Measurements from ENCODE around the gene C19orf44.

The C19orf44 gene

DNA sequence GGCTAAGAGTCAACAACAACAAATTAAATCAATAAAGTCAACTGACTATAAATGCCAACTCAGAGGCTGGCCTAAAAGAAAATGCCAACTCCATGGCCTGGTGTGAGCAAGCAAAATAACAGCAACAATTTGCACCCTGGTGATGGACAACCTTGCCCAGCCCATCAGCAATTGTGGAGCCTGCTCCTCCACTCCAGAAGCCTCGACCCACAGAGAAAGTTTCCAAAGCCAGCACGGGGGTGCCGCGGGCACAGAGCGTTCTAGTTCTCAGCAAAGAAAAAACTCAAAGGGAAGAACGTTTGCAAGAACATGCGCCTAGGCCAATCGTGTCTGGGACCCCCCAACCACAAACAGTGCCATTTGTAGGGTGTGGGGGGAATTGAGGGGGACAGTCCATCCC lies 35.7 kb upstream of the C19orf44 start:
- H3K9me2 ChIP-seq (replicated peaks; ENCODE audit: control insufficient read depth, low read length): no peaks in the 10 kb centered on the region
- peaks cover 74% of the 10 kb centered on the region for H3K4me1 ChIP-seq (ENCODE audit: control insufficient read depth, low read length)
- H3K4me3 ChIP-seq (ENCODE audit: low read length): no peak overlapping the region
- no peak overlapping the region for H3K4me2 ChIP-seq (ENCODE audit: low read length)
- peaks cover 15% of the 10 kb centered on the region for H3K36me3 ChIP-seq (ENCODE audit: control insufficient read depth, low read length)
- H4K20me1 ChIP-seq (ENCODE audit: control insufficient read depth, insufficient read depth, low read depth, low read length): peaks cover 29% of the 10 kb centered on the region; the same call in 1 of the 2 replicates
- no peak overlapping the region for H3K27ac ChIP-seq (ENCODE audit: low read depth, low read length)
- H3F3A ChIP-seq (ENCODE audit: control insufficient read depth, insufficient read depth): no peaks in the 10 kb centered on the region
- H3K79me2 ChIP-seq (ENCODE audit: control insufficient read depth, low read length): peaks cover 99% of the 10 kb centered on the region
- no peaks in the 10 kb centered on the region for H3K9me3 ChIP-seq (ENCODE audit: control insufficient read depth, insufficient read depth, low read length)
- H3K27me3 ChIP-seq (ENCODE audit: control insufficient read depth, low read length): no peaks in the 10 kb centered on the region
- no peak for TF ChIP-seq EZH2phosphoT487 (IDR thresholded peaks at IDR 0.05; ENCODE audit: borderline replicate concordance, low read length)
- no peak for TF ChIP-seq CTCF (IDR thresholded peaks at IDR 0.05; ENCODE audit: low read depth, low read length, poor library complexity, severe bottlenecking)

DNA sequence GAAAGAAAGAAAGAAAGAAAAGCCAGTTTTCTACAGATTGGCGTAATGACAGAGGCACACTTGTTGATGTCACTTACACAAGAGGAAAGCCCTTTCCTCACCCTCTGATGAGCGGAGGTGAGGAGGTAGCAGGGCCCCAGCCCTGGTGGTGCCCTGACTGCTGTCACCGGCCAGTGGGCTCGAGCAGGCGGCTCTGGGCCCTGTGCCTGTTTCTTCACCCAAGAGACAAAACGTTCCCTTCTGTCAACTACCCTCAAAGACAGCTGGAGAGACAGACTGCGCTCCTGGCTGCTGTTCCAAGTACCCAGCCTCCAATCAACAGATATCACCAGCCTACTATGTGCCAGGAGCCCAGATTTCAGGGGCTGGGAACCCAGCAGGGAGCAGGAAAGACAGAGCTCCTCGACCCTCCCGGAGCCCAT lies 34.6 kb upstream of the C19orf44 start:
- Histone ChIP-seq H3K4me2 (ENCODE audit: low read length) (no peak overlapping the region), H4K20me1 (ENCODE audit: control insufficient read depth, insufficient read depth, low read depth, low read length) (peaks cover 28% of the 10 kb centered on the region; the same call in 1 of the 2 replicates)

DNA sequence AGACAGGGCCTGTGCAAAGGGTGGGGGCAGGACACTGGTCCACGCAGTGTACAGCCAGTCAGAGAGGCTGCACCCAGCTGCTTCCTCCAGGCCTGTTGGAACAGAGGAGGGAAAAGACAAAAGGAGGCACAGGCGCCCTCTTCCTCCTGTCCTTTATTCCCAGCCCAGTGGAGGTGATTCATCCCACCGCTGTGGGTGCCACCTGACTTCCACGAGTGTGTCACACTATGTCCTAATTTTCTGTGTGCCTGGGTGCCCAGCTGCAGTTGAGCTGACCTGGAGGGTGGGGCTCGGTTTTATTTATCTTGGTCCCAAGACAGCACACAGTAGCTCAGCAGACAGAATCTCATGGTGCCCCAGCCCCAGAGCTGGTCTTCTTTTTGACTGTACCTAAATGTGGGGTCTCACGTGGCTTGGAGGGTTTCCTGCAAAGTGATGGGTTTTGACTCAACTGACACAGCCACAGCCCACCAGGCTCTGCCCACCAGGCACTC lies 33.4 kb upstream of the C19orf44 start:
- Histone ChIP-seq H3K4me3 (ENCODE audit: low read length) (no peak overlapping the region), H3F3A (ENCODE audit: control insufficient read depth, insufficient read depth) (no peaks in the 10 kb centered on the region), H3K36me3 (ENCODE audit: control insufficient read depth, low read length) (peaks cover 11% of the 10 kb centered on the region), H3K4me1 (ENCODE audit: control insufficient read depth, low read length) (peaks cover 51% of the 10 kb centered on the region), H3K27me3 (ENCODE audit: control insufficient read depth, low read length) (no peaks in the 10 kb centered on the region), H3K9me2 (replicated peaks; ENCODE audit: control insufficient read depth, low read length) (no peaks in the 10 kb centered on the region), H3K79me2 (ENCODE audit: control insufficient read depth, low read length) (peaks cover 99% of the 10 kb centered on the region), H3K4me2 (ENCODE audit: low read length) (no peak overlapping the region), H4K20me1 (ENCODE audit: control insufficient read depth, insufficient read depth, low read depth, low read length) (peaks cover 17% of the 10 kb centered on the region; the same call in 1 of the 2 replicates), H3K9me3 (ENCODE audit: control insufficient read depth, insufficient read depth, low read length) (no peaks in the 10 kb centered on the region), H3K27ac (ENCODE audit: low read depth, low read length) (no peak overlapping the region)
- TF ChIP-seq EZH2phosphoT487 (IDR thresholded peaks at IDR 0.05; ENCODE audit: borderline replicate concordance, low read length) (no peak), CTCF (IDR thresholded peaks at IDR 0.05; ENCODE audit: low read depth, low read length, poor library complexity, severe bottlenecking) (no peak)

More for the DNA sequence above, 34.6 kb upstream of the C19orf44 start:
- Histone ChIP-seq H3F3A (ENCODE audit: control insufficient read depth, insufficient read depth) (no peaks in the 10 kb centered on the region), H3K9me3 (ENCODE audit: control insufficient read depth, insufficient read depth, low read length) (no peaks in the 10 kb centered on the region), H3K4me3 (ENCODE audit: low read length) (no peak overlapping the region), H3K27me3 (ENCODE audit: control insufficient read depth, low read length) (no peaks in the 10 kb centered on the region), H3K9me2 (replicated peaks; ENCODE audit: control insufficient read depth, low read length) (no peaks in the 10 kb centered on the region), H3K79me2 (ENCODE audit: control insufficient read depth, low read length) (peaks cover 99% of the 10 kb centered on the region), H3K36me3 (ENCODE audit: control insufficient read depth, low read length) (peaks cover 14% of the 10 kb centered on the region), H3K27ac (ENCODE audit: low read depth, low read length) (no peak overlapping the region), H3K4me1 (ENCODE audit: control insufficient read depth, low read length) (peaks cover 63% of the 10 kb centered on the region)
- TF ChIP-seq CTCF (IDR thresholded peaks at IDR 0.05; ENCODE audit: low read depth, low read length, poor library complexity, severe bottlenecking) (no peak), EZH2phosphoT487 (IDR thresholded peaks at IDR 0.05; ENCODE audit: borderline replicate concordance, low read length) (no peak)

Measured in DOHH2 (cell line).